HG03060 (cell line): Measurements from ENCODE around the gene FGD4.
A peak's percentile ranks its signal among the peaks of the same experiment; 100 is the strongest.

Experiments used
- ATAC-seq: cut with Tn5 transposase; IDR thresholded peaks from one replicate; pipeline ENCODE4 v1.9.1; 2021; ENCODE audit warnings: low read depth, moderate number of reproducible peaks; ENCODE audit not compliant: unreplicated experiment

Gene FGD4

GRCh38 chr12:32596030-32596429 is 196.7 kb downstream of the FGD4 start:
- no peak for ATAC-seq

GRCh38 chr12:32598688-32599087 is 199.3 kb downstream of the FGD4 start:
- ATAC-seq = no peak

GRCh38 chr12:32600681-32601080 is 201.3 kb downstream of the FGD4 start:
- no peak for ATAC-seq

- no peak for ATAC-seq
These were observed 203.7 kb downstream of the FGD4 start for GRCh38 chr12:32603071-32603470.

- peak; percentile 97 for ATAC-seq
These were observed 204.5 kb downstream of the FGD4 start for GRCh38 chr12:32603858-32604257.

- ATAC-seq = no peak
These were observed 205.2 kb downstream of the FGD4 start for GRCh38 chr12:32604565-32604964.

GRCh38 chr12:32605326-32606095 is 206.2 kb downstream of the FGD4 start:
- no peak for ATAC-seq

GRCh38 chr12:32606443-32606842 is 207.1 kb downstream of the FGD4 start:
- ATAC-seq = no peak

- no peak for ATAC-seq
These were observed 210.6 kb downstream of the FGD4 start for GRCh38 chr12:32609966-32610365.

GRCh38 chr12:32611986-32612385 is 212.6 kb downstream of the FGD4 start:
- ATAC-seq = no peak

GRCh38 chr12:32612658-32613614 is 213.6 kb downstream of the FGD4 start:
- no peak for ATAC-seq

- no peak for ATAC-seq
These were observed 216.1 kb downstream of the FGD4 start for GRCh38 chr12:32615441-32615840.

- no peak for ATAC-seq
These were observed 218.2 kb downstream of the FGD4 start for GRCh38 chr12:32617534-32617933.

GRCh38 chr12:32618115-32618514 is 218.8 kb downstream of the FGD4 start:
- ATAC-seq = no peak

GRCh38 chr12:32627976-32628375 is 228.6 kb downstream of the FGD4 start:
- no peak for ATAC-seq

- no peak for ATAC-seq
These were observed 242.0 kb downstream of the FGD4 start for GRCh38 chr12:32641287-32641901.

GRCh38 chr12:32644431-32644830 is 245.1 kb downstream of the FGD4 start:
- no peak for ATAC-seq

GRCh38 chr12:32647275-32647674 is 247.9 kb downstream of the FGD4 start:
- no peak for ATAC-seq

GRCh38 chr12:32650508-32650907 is 251.2 kb downstream of the FGD4 start:
- no peak for ATAC-seq

- no peak for ATAC-seq
These were observed 252.0 kb downstream of the FGD4 start for GRCh38 chr12:32651151-32651955.

- ATAC-seq = no peak
These were observed 252.5 kb downstream of the FGD4 start for GRCh38 chr12:32651956-32652210.
